ENCODE results near the gene SNRPA. TPM values are rescaled to one million over a fixed set of nuclear protein-coding genes. Genes with fewer than 3 reads are reported as not detected.

The SNRPA gene
- total and polyA plus RNA-seq, 4 donors = 26.7 to 49.1 (median 43.8) TPM

GRCh38 chr19:40739871-40740703, 10.9 kb upstream of the SNRPA start:
- DNase-seq (no peak), ATAC-seq (ENCODE audit: low FRiP score) (peak; percentile 23)
- Histone ChIP-seq H3K27ac (ENCODE audit: low read depth in 1 of 2, low read length in 2 of 2) (no peak overlapping the region), H3K36me3 (ENCODE audit: control insufficient read depth in 1 of 2, insufficient read depth in 2 of 2, low read length in 1 of 2) (peaks cover 0 to 11% of the 10 kb centered on the region in 2 donors), H3K4me3 (ENCODE audit: low read length in 2 of 2) (no peak overlapping the region), H3K27me3 (ENCODE audit: control insufficient read depth in 1 of 2, insufficient read depth in 2 of 2, low read length in 1 of 2) (no peaks in the 10 kb centered on the region), H3K9me3 (ENCODE audit: control insufficient read depth, low read length) (no peaks in the 10 kb centered on the region), H3K4me1 (ENCODE audit: control insufficient read depth in 1 of 2, insufficient read depth in 2 of 2, low read length in 2 of 2) (no peaks in the 10 kb centered on the region)
- WGBS, 2 donors = 71 to 73% methylated on average over 14 to 16 of the region's 16 CpGs
- intact Hi-C loops (cut with DNase I) = no loop called here

- peaks cover 0 to 8% of the 10 kb centered on the region in 2 donors for H3K36me3 ChIP-seq (ENCODE audit: control insufficient read depth in 1 of 2, insufficient read depth in 2 of 2, low read length in 1 of 2)
- WGBS, 2 donors = 43 to 44% methylated on average over 6 of the region's 6 CpGs
These were observed 10.3 kb upstream of the SNRPA start for GRCh38 chr19:40740747-40741146.

GRCh38 chr19:40741527-40742390, 9.2 kb upstream of the SNRPA start:
- Histone ChIP-seq H3K36me3 (ENCODE audit: control insufficient read depth in 1 of 2, insufficient read depth in 2 of 2, low read length in 1 of 2) (peaks cover 0 to 8% of the 10 kb centered on the region in 2 donors), H3K27ac (ENCODE audit: low read depth in 1 of 2, low read length in 2 of 2) (no peak overlapping the region), H3K4me1 (ENCODE audit: control insufficient read depth in 1 of 2, insufficient read depth in 2 of 2, low read length in 2 of 2) (no peaks in the 10 kb centered on the region), H3K4me3 (ENCODE audit: low read length in 2 of 2) (no peak overlapping the region), H3K27me3 (ENCODE audit: control insufficient read depth in 1 of 2, insufficient read depth in 2 of 2, low read length in 1 of 2) (no peaks in the 10 kb centered on the region), H3K9me3 (ENCODE audit: control insufficient read depth, low read length) (no peaks in the 10 kb centered on the region)
- intact Hi-C loops (cut with DNase I) = no loop called here
- ATAC-seq (ENCODE audit: low FRiP score) (no peak), DNase-seq (no peak)
- WGBS, 2 donors = 78 to 80% methylated on average over 10 of the region's 10 CpGs

More at GRCh38 chr19:40740747-40741146, 10.3 kb upstream of the SNRPA start:
- Histone ChIP-seq H3K4me3 (ENCODE audit: low read length in 2 of 2) (no peak overlapping the region), H3K27me3 (ENCODE audit: control insufficient read depth in 1 of 2, insufficient read depth in 2 of 2, low read length in 1 of 2) (no peaks in the 10 kb centered on the region), H3K27ac (ENCODE audit: low read depth in 1 of 2, low read length in 2 of 2) (no peak overlapping the region), H3K9me3 (ENCODE audit: control insufficient read depth, low read length) (no peaks in the 10 kb centered on the region), H3K4me1 (ENCODE audit: control insufficient read depth in 1 of 2, insufficient read depth in 2 of 2, low read length in 2 of 2) (no peaks in the 10 kb centered on the region)
- DNase-seq (no peak), ATAC-seq (ENCODE audit: low FRiP score) (peak; percentile 61)
- intact Hi-C loops (cut with DNase I) = no loop called here

GRCh38 chr19:40742477-40742876, 8.5 kb upstream of the SNRPA start:
- DNase-seq (no peak), ATAC-seq (ENCODE audit: low FRiP score) (peak; percentile 16)
- intact Hi-C loops (cut with DNase I) = no loop called here
- peaks cover 0 to 5% of the 10 kb centered on the region in 2 donors for H3K36me3 ChIP-seq (ENCODE audit: control insufficient read depth in 1 of 2, insufficient read depth in 2 of 2, low read length in 1 of 2)
- no peaks in the 10 kb centered on the region for H3K9me3 ChIP-seq (ENCODE audit: control insufficient read depth, low read length)
- no peak overlapping the region for H3K4me3 ChIP-seq (ENCODE audit: low read length in 2 of 2)
- H3K27ac ChIP-seq (ENCODE audit: low read depth in 1 of 2, low read length in 2 of 2) = no peak overlapping the region
- no peaks in the 10 kb centered on the region for H3K27me3 ChIP-seq (ENCODE audit: control insufficient read depth in 1 of 2, insufficient read depth in 2 of 2, low read length in 1 of 2)
- 79 to 81% methylated on average over 17 of the region's 17 CpGs for WGBS, 2 donors
- H3K4me1 ChIP-seq (ENCODE audit: control insufficient read depth in 1 of 2, insufficient read depth in 2 of 2, low read length in 2 of 2) = no peaks in the 10 kb centered on the region

- intact Hi-C loops (cut with DNase I) = no loop called here
These were observed 8.1 kb upstream of the SNRPA start for GRCh38 chr19:40742886-40743285.

GRCh38 chr19:40743926-40744325, 7.1 kb upstream of the SNRPA start:
- H3K4me3 ChIP-seq (ENCODE audit: low read length in 2 of 2) = no peak overlapping the region
- intact Hi-C loops (cut with DNase I) = no loop called here
- H3K27me3 ChIP-seq (ENCODE audit: control insufficient read depth in 1 of 2, insufficient read depth in 2 of 2, low read length in 1 of 2) = no peaks in the 10 kb centered on the region
- WGBS, 2 donors = 89 to 92% methylated on average over 10 of the region's 10 CpGs
- H3K36me3 ChIP-seq (ENCODE audit: control insufficient read depth in 1 of 2, insufficient read depth in 2 of 2, low read length in 1 of 2) = peaks cover 0 to 4% of the 10 kb centered on the region in 2 donors
- no peaks in the 10 kb centered on the region for H3K4me1 ChIP-seq (ENCODE audit: control insufficient read depth in 1 of 2, insufficient read depth in 2 of 2, low read length in 2 of 2)
- no peak for DNase-seq
- H3K27ac ChIP-seq (ENCODE audit: low read depth in 1 of 2, low read length in 2 of 2) = no peak overlapping the region
- H3K9me3 ChIP-seq (ENCODE audit: control insufficient read depth, low read length) = no peaks in the 10 kb centered on the region
- ATAC-seq (ENCODE audit: low FRiP score) = no peak

More at GRCh38 chr19:40742886-40743285, 8.1 kb upstream of the SNRPA start:
- no peak overlapping the region for H3K4me3 ChIP-seq (ENCODE audit: low read length in 2 of 2)
- ATAC-seq (ENCODE audit: low FRiP score) (no peak), DNase-seq (no peak)
- no peaks in the 10 kb centered on the region for H3K27me3 ChIP-seq (ENCODE audit: control insufficient read depth in 1 of 2, insufficient read depth in 2 of 2, low read length in 1 of 2)
- H3K4me1 ChIP-seq (ENCODE audit: control insufficient read depth in 1 of 2, insufficient read depth in 2 of 2, low read length in 2 of 2) = no peaks in the 10 kb centered on the region
- H3K27ac ChIP-seq (ENCODE audit: low read depth in 1 of 2, low read length in 2 of 2) = no peak overlapping the region
- H3K36me3 ChIP-seq (ENCODE audit: control insufficient read depth in 1 of 2, insufficient read depth in 2 of 2, low read length in 1 of 2) = peaks cover 0 to 4% of the 10 kb centered on the region in 2 donors
- H3K9me3 ChIP-seq (ENCODE audit: control insufficient read depth, low read length) = no peaks in the 10 kb centered on the region
- WGBS, 2 donors = 87 to 91% methylated on average over 12 of the region's 12 CpGs

GRCh38 chr19:40744554-40745401, 6.2 kb upstream of the SNRPA start:
- H3K27ac ChIP-seq (ENCODE audit: low read depth in 1 of 2, low read length in 2 of 2) = peak overlapping the region in 1 of 2 donors; percentile 6
- H3K9me3 ChIP-seq (ENCODE audit: control insufficient read depth, low read length) = no peaks in the 10 kb centered on the region
- no peaks in the 10 kb centered on the region for H3K27me3 ChIP-seq (ENCODE audit: control insufficient read depth in 1 of 2, insufficient read depth in 2 of 2, low read length in 1 of 2)
- H3K36me3 ChIP-seq (ENCODE audit: control insufficient read depth in 1 of 2, insufficient read depth in 2 of 2, low read length in 1 of 2) = no peaks in the 10 kb centered on the region
- no peaks in the 10 kb centered on the region for H3K4me1 ChIP-seq (ENCODE audit: control insufficient read depth in 1 of 2, insufficient read depth in 2 of 2, low read length in 2 of 2)
- intact Hi-C loops (cut with DNase I) = no loop called here
- DNase-seq = no peak
- ATAC-seq (ENCODE audit: low FRiP score) = no peak
- H3K4me3 ChIP-seq (ENCODE audit: low read length in 2 of 2) = no peak overlapping the region
- WGBS, 2 donors = 65 to 73% methylated on average over 17 of the region's 17 CpGs

- Histone ChIP-seq H3K9me3 (ENCODE audit: control insufficient read depth, low read length) (no peaks in the 10 kb centered on the region), H3K36me3 (ENCODE audit: control insufficient read depth in 1 of 2, insufficient read depth in 2 of 2, low read length in 1 of 2) (no peaks in the 10 kb centered on the region), H3K4me3 (ENCODE audit: low read length in 2 of 2) (no peak overlapping the region), H3K27me3 (ENCODE audit: control insufficient read depth in 1 of 2, insufficient read depth in 2 of 2, low read length in 1 of 2) (no peaks in the 10 kb centered on the region), H3K4me1 (ENCODE audit: control insufficient read depth in 1 of 2, insufficient read depth in 2 of 2, low read length in 2 of 2) (no peaks in the 10 kb centered on the region), H3K27ac (ENCODE audit: low read depth in 1 of 2, low read length in 2 of 2) (peak overlapping the region in 1 of 2 donors; percentile 6)
- no peak for ATAC-seq (ENCODE audit: low FRiP score)
- intact Hi-C loops (cut with DNase I) = no loop called here
- no peak for DNase-seq
- 76 to 77% methylated on average over 7 of the region's 7 CpGs for WGBS, 2 donors
These were observed 5.6 kb upstream of the SNRPA start for GRCh38 chr19:40745402-40745780.
